Measurements from ENCODE around the gene BOLA3.

Gene BOLA3

GRCh38 chr2:74168739-74169138 lies 21.0 kb upstream of the BOLA3 start:
- Mint-ChIP-seq H3K27me3 (no peaks in the 10 kb centered on the region), H3K27ac (no peak overlapping the region), H3K36me3 (peaks cover 18% of the 10 kb centered on the region), H3K9me3 (peaks cover 4% of the 10 kb centered on the region), H3K4me3 (no peak overlapping the region), H3K4me1 (peaks cover 29% of the 10 kb centered on the region)

DNA sequence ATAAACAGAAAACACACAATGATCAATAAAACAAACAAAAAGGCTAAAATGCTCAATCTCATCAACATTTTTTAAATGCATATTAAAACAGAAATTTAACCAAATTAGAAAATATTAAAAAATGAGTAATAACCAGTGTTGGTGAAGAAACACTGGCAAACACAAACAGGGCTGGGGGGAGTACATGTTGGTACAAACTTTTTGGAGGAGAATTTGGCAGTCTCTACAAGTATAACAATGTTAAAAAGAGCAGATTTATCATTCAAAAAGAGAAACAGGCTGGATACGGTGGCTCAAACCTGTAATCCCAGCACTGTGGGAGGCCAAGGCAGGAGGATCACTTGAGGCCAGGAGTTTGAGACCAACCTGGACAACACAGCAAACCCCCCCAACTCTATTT lies 17.0 kb upstream of the BOLA3 start:
- Mint-ChIP-seq H3K9me3 (peaks cover 4% of the 10 kb centered on the region), H3K4me1 (peaks cover 14% of the 10 kb centered on the region), H3K36me3 (peaks cover 18% of the 10 kb centered on the region), H3K27ac (no peak overlapping the region), H3K27me3 (no peaks in the 10 kb centered on the region), H3K4me3 (no peak overlapping the region)

DNA sequence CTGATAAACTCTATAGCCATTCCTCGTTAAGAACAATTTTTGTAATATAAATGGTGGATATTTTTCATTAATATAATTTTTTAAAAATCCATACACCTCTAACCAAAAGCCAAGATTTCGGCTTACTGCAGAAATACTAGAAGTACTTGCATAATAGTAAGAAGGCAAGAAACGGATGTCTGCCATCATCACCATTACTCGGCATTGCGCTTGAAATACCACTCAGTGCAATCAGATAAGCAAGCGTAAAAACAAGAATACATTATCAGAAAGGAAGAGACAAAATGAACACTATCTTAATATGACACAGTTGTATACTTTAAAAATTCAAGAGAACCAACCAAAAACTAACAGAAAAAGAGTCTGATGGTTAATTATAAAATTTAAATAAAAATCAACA lies 15.2 kb upstream of the BOLA3 start:
- peaks cover 7% of the 10 kb centered on the region for H3K4me1 Mint-ChIP-seq
- H3K9me3 Mint-ChIP-seq, result peaks cover 4% of the 10 kb centered on the region
- H3K4me3 Mint-ChIP-seq, result no peak overlapping the region
- no peak overlapping the region for H3K27ac Mint-ChIP-seq
- peaks cover 14% of the 10 kb centered on the region for H3K36me3 Mint-ChIP-seq
- H3K27me3 Mint-ChIP-seq, result no peaks in the 10 kb centered on the region

GRCh38 chr2:74155830-74156229 lies 8.1 kb upstream of the BOLA3 start:
- no peak overlapping the region for H3K4me3 Mint-ChIP-seq
- H3K27me3 Mint-ChIP-seq, result no peaks in the 10 kb centered on the region
- H3K36me3 Mint-ChIP-seq, result peaks cover 7% of the 10 kb centered on the region
- no peaks in the 10 kb centered on the region for H3K9me3 Mint-ChIP-seq
- H3K27ac Mint-ChIP-seq, result no peak overlapping the region
- H3K4me1 Mint-ChIP-seq, result no peaks in the 10 kb centered on the region

DNA sequence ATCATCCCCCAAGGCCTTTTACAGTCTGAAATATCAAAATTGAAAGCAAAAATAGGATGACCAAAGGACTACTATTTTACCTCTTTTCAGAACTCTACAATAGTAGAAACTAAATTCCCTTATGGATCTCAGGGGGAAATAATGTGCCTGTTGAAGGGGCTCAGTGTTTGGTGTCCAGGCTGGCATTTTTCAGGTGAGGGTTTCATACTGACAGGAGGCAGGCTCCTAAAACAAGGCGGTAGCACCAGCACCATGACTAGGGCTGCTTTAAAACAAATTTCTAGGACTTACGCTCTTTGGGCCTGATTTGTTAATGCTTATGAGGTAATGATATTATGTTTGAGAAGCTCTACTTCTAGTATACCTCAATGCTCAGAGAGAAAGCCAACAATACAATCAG lies 5.2 kb upstream of the BOLA3 start:
- Mint-ChIP-seq H3K27ac (no peak overlapping the region), H3K9me3 (no peaks in the 10 kb centered on the region)

GRCh38 chr2:74149570-74150319 lies 2.0 kb upstream of the BOLA3 start:
- peaks cover 4% of the 10 kb centered on the region for H3K4me1 Mint-ChIP-seq
- no peaks in the 10 kb centered on the region for H3K27me3 Mint-ChIP-seq
- no peak overlapping the region for H3K4me3 Mint-ChIP-seq
- peaks cover 2% of the 10 kb centered on the region for H3K36me3 Mint-ChIP-seq
- peak overlapping the region; percentile 55 for H3K27ac Mint-ChIP-seq
- no peaks in the 10 kb centered on the region for H3K9me3 Mint-ChIP-seq

More for the DNA sequence above, 5.2 kb upstream of the BOLA3 start:
- H3K27me3 Mint-ChIP-seq, result no peaks in the 10 kb centered on the region
- H3K36me3 Mint-ChIP-seq, result peaks cover 7% of the 10 kb centered on the region
- no peak overlapping the region for H3K4me3 Mint-ChIP-seq
- no peaks in the 10 kb centered on the region for H3K4me1 Mint-ChIP-seq

DNA sequence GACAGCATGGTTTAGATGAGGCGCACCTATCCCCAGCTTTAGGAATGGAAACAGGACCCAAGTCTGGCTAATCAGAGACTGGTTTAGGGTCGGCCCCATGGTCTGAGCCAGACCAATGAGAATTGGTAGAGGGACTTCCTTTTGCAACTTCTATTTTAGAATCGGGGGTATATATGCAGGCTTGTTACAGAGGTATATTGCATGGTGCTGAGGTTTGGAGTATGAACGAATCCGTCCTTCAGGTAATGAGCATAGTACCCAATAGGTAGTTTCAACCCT lies 1.5 kb upstream of the BOLA3 start:
- Mint-ChIP-seq H3K4me1 (peaks cover 4% of the 10 kb centered on the region), H3K27ac (no peak overlapping the region), H3K27me3 (no peaks in the 10 kb centered on the region), H3K36me3 (peaks cover 2% of the 10 kb centered on the region), H3K4me3 (no peak overlapping the region), H3K9me3 (no peaks in the 10 kb centered on the region)

- peaks cover 4% of the 10 kb centered on the region for H3K4me1 Mint-ChIP-seq
- no peaks in the 10 kb centered on the region for H3K27me3 Mint-ChIP-seq
- no peak overlapping the region for H3K27ac Mint-ChIP-seq
- peaks cover 2% of the 10 kb centered on the region for H3K36me3 Mint-ChIP-seq
- no peaks in the 10 kb centered on the region for H3K9me3 Mint-ChIP-seq
- no peak overlapping the region for H3K4me3 Mint-ChIP-seq
Observed at GRCh38 chr2:74148457-74149246, 940 bp upstream of the BOLA3 start.

GRCh38 chr2:74146929-74147726 lies 584 bp downstream of the BOLA3 start:
- H3K9me3 Mint-ChIP-seq, result no peaks in the 10 kb centered on the region
- no peak overlapping the region for H3K4me3 Mint-ChIP-seq
- H3K27ac Mint-ChIP-seq, result no peak overlapping the region
- H3K27me3 Mint-ChIP-seq, result no peaks in the 10 kb centered on the region
- H3K36me3 Mint-ChIP-seq, result peaks cover 4% of the 10 kb centered on the region
- H3K4me1 Mint-ChIP-seq, result peaks cover 9% of the 10 kb centered on the region

- no peaks in the 10 kb centered on the region for H3K27me3 Mint-ChIP-seq
- H3K4me3 Mint-ChIP-seq, result no peak overlapping the region
- no peaks in the 10 kb centered on the region for H3K9me3 Mint-ChIP-seq
- peaks cover 11% of the 10 kb centered on the region for H3K4me1 Mint-ChIP-seq
- no peak overlapping the region for H3K27ac Mint-ChIP-seq
- peaks cover 8% of the 10 kb centered on the region for H3K36me3 Mint-ChIP-seq
Observed at GRCh38 chr2:74142340-74142739, 5.4 kb downstream of the BOLA3 start.

- Mint-ChIP-seq H3K4me1 (peaks cover 6% of the 10 kb centered on the region), H3K27ac (no peak overlapping the region), H3K36me3 (peaks cover 19% of the 10 kb centered on the region), H3K4me3 (no peak overlapping the region), H3K27me3 (no peaks in the 10 kb centered on the region), H3K9me3 (no peaks in the 10 kb centered on the region)
Observed at GRCh38 chr2:74138600-74139323, 8.9 kb downstream of the BOLA3 start.

- H3K27me3 Mint-ChIP-seq, result no peaks in the 10 kb centered on the region
- H3K4me3 Mint-ChIP-seq, result no peak overlapping the region
- H3K4me1 Mint-ChIP-seq, result peaks cover 6% of the 10 kb centered on the region
- H3K27ac Mint-ChIP-seq, result no peak overlapping the region
- H3K9me3 Mint-ChIP-seq, result no peaks in the 10 kb centered on the region
- peaks cover 26% of the 10 kb centered on the region for H3K36me3 Mint-ChIP-seq
Observed at GRCh38 chr2:74137651-74138599, 9.8 kb downstream of the BOLA3 start.

DNA sequence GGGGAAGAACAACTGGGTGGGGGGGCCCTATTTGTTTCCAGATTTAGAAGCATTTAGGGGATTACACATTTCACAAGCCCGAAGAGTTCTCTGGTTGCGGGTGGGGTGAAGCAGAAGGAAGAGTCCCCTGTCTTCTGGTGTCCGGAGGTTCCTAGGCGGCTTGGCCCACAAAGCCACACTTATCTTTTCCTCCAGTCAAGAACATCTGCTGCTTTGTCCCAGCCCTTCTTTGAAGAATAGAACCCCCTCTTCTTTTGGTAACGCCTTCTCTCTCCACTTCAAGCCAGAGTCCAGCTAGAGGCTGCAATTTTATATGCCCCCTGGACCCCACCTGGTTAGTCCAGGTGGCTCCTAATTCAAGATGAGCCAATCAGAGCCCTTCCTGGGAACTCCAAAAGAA lies 15.8 kb downstream of the BOLA3 start:
- H3K27ac Mint-ChIP-seq, result no peak overlapping the region
- peaks cover 1% of the 10 kb centered on the region for H3K27me3 Mint-ChIP-seq
- peaks cover 15% of the 10 kb centered on the region for H3K36me3 Mint-ChIP-seq
- no peaks in the 10 kb centered on the region for H3K9me3 Mint-ChIP-seq
- H3K4me3 Mint-ChIP-seq, result no peak overlapping the region
- H3K4me1 Mint-ChIP-seq, result no peaks in the 10 kb centered on the region

GRCh38 chr2:74130211-74130995 lies 17.3 kb downstream of the BOLA3 start:
- H3K4me1 Mint-ChIP-seq, result no peaks in the 10 kb centered on the region
- peaks cover 1% of the 10 kb centered on the region for H3K27me3 Mint-ChIP-seq
- H3K27ac Mint-ChIP-seq, result no peak overlapping the region
- H3K36me3 Mint-ChIP-seq, result peaks cover 15% of the 10 kb centered on the region
- H3K4me3 Mint-ChIP-seq, result no peak overlapping the region
- no peaks in the 10 kb centered on the region for H3K9me3 Mint-ChIP-seq

All from activated naive CD4-positive, alpha-beta T cell treated with anti-CD3 and anti-CD28 coated beads, Interleukin-2, amount 50 U/mL, for 24 hours (primary cell).